ENCODE data around the gene DPP3. TPM values are rescaled to one million over a fixed set of nuclear protein-coding genes. Genes with fewer than 3 reads are reported as not detected.
"Not testable (repeated sequence)": the region's sequence is repeated elsewhere in the genome, so short reads cannot be mapped to it uniquely, and the experiment has no call there.

Gene DPP3, protein sequence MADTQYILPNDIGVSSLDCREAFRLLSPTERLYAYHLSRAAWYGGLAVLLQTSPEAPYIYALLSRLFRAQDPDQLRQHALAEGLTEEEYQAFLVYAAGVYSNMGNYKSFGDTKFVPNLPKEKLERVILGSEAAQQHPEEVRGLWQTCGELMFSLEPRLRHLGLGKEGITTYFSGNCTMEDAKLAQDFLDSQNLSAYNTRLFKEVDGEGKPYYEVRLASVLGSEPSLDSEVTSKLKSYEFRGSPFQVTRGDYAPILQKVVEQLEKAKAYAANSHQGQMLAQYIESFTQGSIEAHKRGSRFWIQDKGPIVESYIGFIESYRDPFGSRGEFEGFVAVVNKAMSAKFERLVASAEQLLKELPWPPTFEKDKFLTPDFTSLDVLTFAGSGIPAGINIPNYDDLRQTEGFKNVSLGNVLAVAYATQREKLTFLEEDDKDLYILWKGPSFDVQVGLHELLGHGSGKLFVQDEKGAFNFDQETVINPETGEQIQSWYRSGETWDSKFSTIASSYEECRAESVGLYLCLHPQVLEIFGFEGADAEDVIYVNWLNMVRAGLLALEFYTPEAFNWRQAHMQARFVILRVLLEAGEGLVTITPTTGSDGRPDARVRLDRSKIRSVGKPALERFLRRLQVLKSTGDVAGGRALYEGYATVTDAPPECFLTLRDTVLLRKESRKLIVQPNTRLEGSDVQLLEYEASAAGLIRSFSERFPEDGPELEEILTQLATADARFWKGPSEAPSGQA
- polyA plus RNA-seq (2011; rRNA removed) (52.2 TPM in 2 replicates), polyA plus RNA-seq (2017; fragmentation: RNase III; extraction: RNeasy Plus Mini Kit Qiagen cat#74134 plus additional on column Dnase treatment) (70.5 to 71.7 TPM (median 71.1 TPM) in 3 replicates), polyA minus RNA-seq (2011; rRNA and poly(A)+ RNA removed) (66.8 and 71.6 TPM in 2 replicates)
- 66.8 and 90.8 TPM in 2 replicates for polyA plus RNA-seq (2012; cell fraction: cytosol; rRNA removed)
- 139 and 159 TPM in 2 replicates for polyA plus RNA-seq (2012; cell fraction: nucleus; rRNA removed)

DNA sequence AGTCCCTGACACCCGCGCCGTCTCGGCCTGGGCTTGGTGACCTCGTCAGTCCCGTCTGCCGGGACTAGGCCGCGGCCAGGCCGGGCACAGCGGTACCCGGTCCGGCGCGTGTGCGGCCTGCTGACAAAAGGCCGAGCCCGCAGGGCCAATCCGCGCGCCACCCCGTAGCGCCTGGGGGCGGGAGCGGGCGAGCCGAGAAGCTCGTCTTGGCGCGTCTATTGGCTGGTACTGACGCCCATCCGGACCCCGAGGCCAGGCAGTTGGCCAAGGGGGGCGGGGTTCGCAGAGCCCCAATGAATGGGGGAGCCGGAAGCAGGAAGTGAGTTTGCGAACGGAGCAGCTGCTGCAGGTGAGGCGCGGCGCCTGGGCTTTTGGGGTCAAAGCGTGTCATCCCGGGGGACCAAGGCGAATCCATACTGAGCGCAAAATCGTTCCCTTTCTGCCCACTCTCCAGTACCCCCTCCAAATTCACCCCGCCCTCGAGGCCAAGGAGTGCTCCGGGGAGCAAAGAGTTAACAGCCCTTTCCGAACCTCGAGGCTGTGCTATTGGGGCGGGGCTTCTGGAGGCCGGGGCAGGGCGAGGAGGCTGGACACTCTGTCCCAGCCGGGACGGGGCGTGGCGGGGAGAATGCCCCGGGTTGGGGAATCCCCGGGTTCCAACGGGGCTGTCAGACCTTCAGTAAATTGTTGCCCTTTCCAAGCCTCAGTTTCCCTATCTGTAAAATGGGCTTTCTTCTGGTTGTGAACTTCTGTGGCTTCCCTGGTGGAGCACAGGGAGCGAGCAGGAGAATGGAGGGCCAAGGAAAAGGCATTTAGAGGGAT, at the start of gene DPP3:
Gene DPP3 (plus strand): TSS at position 318 of the 822 bp plus-strand sequence. CDS start 1,767 bp downstream, outside the sequence.
- H3K9me3 ChIP-seq = no peaks in the 10 kb centered on the region
- H3K4me1 ChIP-seq = peaks cover 6% of the 10 kb centered on the region; the same call in 1 of the 3 replicates
- ATAC-seq (peak; percentile 92 to 95), FAIRE-seq (no peak), DNase-seq (ENCODE audit: low read depth in 1 of 2, low spot score in 1 of 2) (peak; percentile 97 to 100)
- TF ChIP-seq KDM1A (IDR thresholded peaks at IDR 0.05; ENCODE audit: low read depth) = peak; percentile 89
- 0 out of 2 replicates have a peak, but pooled peaks have one; percentile 23 for TF ChIP-seq RFX5 (IDR thresholded peaks at IDR 0.05)
- TF ChIP-seq RAD21 (conservative IDR thresholded peaks at IDR 0.05 in 1 of 2, IDR thresholded peaks at IDR 0.05 in 1 of 2) = no peak
- no peak for TF ChIP-seq TP53 (CRISPR knock-in tag; IDR thresholded peaks at IDR 0.05)
- TF ChIP-seq, protein P1, sequence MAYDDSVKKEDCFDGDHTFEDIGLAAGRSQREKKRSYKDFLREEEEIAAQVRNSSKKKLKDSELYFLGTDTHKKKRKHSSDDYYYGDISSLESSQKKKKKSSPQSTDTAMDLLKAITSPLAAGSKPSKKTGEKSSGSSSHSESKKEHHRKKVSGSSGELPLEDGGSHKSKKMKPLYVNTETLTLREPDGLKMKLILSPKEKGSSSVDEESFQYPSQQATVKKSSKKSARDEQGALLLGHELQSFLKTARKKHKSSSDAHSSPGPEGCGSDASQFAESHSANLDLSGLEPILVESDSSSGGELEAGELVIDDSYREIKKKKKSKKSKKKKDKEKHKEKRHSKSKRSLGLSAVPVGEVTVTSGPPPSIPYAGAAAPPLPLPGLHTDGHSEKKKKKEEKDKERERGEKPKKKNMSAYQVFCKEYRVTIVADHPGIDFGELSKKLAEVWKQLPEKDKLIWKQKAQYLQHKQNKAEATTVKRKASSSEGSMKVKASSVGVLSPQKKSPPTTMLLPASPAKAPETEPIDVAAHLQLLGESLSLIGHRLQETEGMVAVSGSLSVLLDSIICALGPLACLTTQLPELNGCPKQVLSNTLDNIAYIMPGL (CRISPR knock-in tag; IDR thresholded peaks at IDR 0.05; ENCODE audit: borderline replicate concordance) = peak; percentile 60; the same call in 1 of the 2 replicates
- peak; percentile 83 for TF ChIP-seq MYC (IDR thresholded peaks at IDR 0.05; ENCODE audit: borderline replicate concordance, low read length)
- TF ChIP-seq POLR2A (IDR thresholded peaks at IDR 0.05; ENCODE audit: low read length) = peak; percentile 80
- TF ChIP-seq CHD4 (IDR thresholded peaks at IDR 0.05; ENCODE audit: borderline replicate concordance) = peak; percentile 72; the same call in 1 of the 2 replicates
- TF ChIP-seq, protein P2, sequence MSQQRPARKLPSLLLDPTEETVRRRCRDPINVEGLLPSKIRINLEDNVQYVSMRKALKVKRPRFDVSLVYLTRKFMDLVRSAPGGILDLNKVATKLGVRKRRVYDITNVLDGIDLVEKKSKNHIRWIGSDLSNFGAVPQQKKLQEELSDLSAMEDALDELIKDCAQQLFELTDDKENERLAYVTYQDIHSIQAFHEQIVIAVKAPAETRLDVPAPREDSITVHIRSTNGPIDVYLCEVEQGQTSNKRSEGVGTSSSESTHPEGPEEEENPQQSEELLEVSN (IDR thresholded peaks at IDR 0.05; ENCODE audit: borderline replicate concordance, low read depth) = peak; percentile 80
- TF ChIP-seq, protein P3, sequence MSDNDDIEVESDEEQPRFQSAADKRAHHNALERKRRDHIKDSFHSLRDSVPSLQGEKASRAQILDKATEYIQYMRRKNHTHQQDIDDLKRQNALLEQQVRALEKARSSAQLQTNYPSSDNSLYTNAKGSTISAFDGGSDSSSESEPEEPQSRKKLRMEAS (IDR thresholded peaks at IDR 0.05) = peak; percentile 93
- TF ChIP-seq, protein P4, sequence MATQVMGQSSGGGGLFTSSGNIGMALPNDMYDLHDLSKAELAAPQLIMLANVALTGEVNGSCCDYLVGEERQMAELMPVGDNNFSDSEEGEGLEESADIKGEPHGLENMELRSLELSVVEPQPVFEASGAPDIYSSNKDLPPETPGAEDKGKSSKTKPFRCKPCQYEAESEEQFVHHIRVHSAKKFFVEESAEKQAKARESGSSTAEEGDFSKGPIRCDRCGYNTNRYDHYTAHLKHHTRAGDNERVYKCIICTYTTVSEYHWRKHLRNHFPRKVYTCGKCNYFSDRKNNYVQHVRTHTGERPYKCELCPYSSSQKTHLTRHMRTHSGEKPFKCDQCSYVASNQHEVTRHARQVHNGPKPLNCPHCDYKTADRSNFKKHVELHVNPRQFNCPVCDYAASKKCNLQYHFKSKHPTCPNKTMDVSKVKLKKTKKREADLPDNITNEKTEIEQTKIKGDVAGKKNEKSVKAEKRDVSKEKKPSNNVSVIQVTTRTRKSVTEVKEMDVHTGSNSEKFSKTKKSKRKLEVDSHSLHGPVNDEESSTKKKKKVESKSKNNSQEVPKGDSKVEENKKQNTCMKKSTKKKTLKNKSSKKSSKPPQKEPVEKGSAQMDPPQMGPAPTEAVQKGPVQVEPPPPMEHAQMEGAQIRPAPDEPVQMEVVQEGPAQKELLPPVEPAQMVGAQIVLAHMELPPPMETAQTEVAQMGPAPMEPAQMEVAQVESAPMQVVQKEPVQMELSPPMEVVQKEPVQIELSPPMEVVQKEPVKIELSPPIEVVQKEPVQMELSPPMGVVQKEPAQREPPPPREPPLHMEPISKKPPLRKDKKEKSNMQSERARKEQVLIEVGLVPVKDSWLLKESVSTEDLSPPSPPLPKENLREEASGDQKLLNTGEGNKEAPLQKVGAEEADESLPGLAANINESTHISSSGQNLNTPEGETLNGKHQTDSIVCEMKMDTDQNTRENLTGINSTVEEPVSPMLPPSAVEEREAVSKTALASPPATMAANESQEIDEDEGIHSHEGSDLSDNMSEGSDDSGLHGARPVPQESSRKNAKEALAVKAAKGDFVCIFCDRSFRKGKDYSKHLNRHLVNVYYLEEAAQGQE (IDR thresholded peaks at IDR 0.05) = peak; percentile 26; the same call in 1 of the 2 replicates
- TF ChIP-seq HEYL (CRISPR knock-in tag; IDR thresholded peaks at IDR 0.05) = no peak
- no peak for TF ChIP-seq BHLHE40 (IDR thresholded peaks at IDR 0.05; ENCODE audit: low read depth, low read length)
- TF ChIP-seq, protein P5, sequence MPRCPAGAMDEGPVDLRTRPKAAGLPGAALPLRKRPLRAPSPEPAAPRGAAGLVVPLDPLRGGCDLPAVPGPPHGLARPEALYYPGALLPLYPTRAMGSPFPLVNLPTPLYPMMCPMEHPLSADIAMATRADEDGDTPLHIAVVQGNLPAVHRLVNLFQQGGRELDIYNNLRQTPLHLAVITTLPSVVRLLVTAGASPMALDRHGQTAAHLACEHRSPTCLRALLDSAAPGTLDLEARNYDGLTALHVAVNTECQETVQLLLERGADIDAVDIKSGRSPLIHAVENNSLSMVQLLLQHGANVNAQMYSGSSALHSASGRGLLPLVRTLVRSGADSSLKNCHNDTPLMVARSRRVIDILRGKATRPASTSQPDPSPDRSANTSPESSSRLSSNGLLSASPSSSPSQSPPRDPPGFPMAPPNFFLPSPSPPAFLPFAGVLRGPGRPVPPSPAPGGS (IDR thresholded peaks at IDR 0.05) = peak; percentile 90; the same call in 2 of the 3 replicates
- TF ChIP-seq, protein P6, sequence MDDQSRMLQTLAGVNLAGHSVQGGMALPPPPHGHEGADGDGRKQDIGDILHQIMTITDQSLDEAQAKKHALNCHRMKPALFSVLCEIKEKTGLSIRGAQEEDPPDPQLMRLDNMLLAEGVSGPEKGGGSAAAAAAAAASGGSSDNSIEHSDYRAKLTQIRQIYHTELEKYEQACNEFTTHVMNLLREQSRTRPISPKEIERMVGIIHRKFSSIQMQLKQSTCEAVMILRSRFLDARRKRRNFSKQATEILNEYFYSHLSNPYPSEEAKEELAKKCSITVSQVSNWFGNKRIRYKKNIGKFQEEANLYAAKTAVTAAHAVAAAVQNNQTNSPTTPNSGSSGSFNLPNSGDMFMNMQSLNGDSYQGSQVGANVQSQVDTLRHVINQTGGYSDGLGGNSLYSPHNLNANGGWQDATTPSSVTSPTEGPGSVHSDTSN (IDR thresholded peaks at IDR 0.05) = peak; percentile 96
- TF ChIP-seq, protein P7, sequence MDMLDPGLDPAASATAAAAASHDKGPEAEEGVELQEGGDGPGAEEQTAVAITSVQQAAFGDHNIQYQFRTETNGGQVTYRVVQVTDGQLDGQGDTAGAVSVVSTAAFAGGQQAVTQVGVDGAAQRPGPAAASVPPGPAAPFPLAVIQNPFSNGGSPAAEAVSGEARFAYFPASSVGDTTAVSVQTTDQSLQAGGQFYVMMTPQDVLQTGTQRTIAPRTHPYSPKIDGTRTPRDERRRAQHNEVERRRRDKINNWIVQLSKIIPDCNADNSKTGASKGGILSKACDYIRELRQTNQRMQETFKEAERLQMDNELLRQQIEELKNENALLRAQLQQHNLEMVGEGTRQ (IDR thresholded peaks at IDR 0.05) = peak; percentile 45
- peak; percentile 86 to 88 for TF ChIP-seq JUN (IDR thresholded peaks at IDR 0.05)
- no peak for TF ChIP-seq RCOR1 (IDR thresholded peaks at IDR 0.05; ENCODE audit: low read depth, low read length)
- peak; percentile 79; the same call in 1 of the 2 replicates for TF ChIP-seq HOXB5 (CRISPR knock-in tag; IDR thresholded peaks at IDR 0.05)
- H3K27ac ChIP-seq = peak within 1 kb of the TSS; percentile 94 to 98
- CTCF ChIA-PET = interaction anchor here (0.7 to 5.9 kb wide), 14 partner anchors 10 to 198 kb away, joined by 3 to 46 read pairs (median 5); partner anchors contain the start of genes MRPL11, PELI3 and RBM4B
- peak within 1 kb of the TSS; percentile 86 for H3K4me2 ChIP-seq
- H3K4me3 ChIP-seq = peak within 1 kb of the TSS; percentile 73
- WGBS (ENCODE audit: missing lambda C conversion rate) = 4% methylated on average over 27 of the region's 62 CpGs
- POLR2A ChIA-PET = interaction anchor here (0.6 to 2.3 kb wide), 27 partner anchors 9 to 634 kb away, joined by 3 to 47 read pairs (median 7); partner anchors contain the start of genes ACTN3, BBS1, CCDC87 and CCS

GRCh38 chr11:66431287-66431686, 48.9 kb upstream of the DPP3 start:
- H3K9me3 ChIP-seq; ATAC-seq; H3K27ac ChIP-seq; H3K4me2 ChIP-seq; DNase-seq (ENCODE audit: low read depth in 1 of 2, low spot score in 1 of 2); FAIRE-seq; H3K4me1 ChIP-seq; POLR2A ChIA-PET; H3K4me3 ChIP-seq: not testable (repeated sequence)
- CTCF ChIA-PET = interaction anchor here (0.8 to 57.7 kb wide), 9 partner anchors 13 to 256 kb away, joined by 3 to 1614 read pairs (median 3); partner anchors contain the start of genes DPP3, MRPL11 and NPAS4

Data from A549 (cell line).